GM12878 (cell line): ENCODE results near the gene MAK. TPM values are rescaled to one million over a fixed set of nuclear protein-coding genes. Genes with fewer than 3 reads are reported as not detected.

Source experiments
- ATAC-seq: fragments of 200-7000 bp; cut with Tn5 transposase; 3 replicates; pipeline ENCODE4 v1.9.1; 2020; ENCODE audit warnings: mild to moderate bottlenecking, moderate library complexity
- BruUV-seq: library from RNA; stranded (reverse); fragments of 400-500 nt; replicated peaks from 2 replicates; lab custom pipeline; 2021; lab: Mats Ljungman, UMichigan
- CTCF ChIA-PET: fragments of 300-600 bp; sonication (Branson Sonifier 250); formaldehyde crosslinking; extraction: SDS; loops from one replicate; lab custom pipeline; 2021; ENCODE audit warnings: inconsistent platforms; lab: Yijun Ruan, JAX
- POLR2A ChIA-PET: fragments of 350-600 bp; formaldehyde crosslinking; extraction: SDS; loops from one replicate; lab custom pipeline; 2021; ENCODE audit warnings: inconsistent platforms; lab: Charles Lee
- RAD21 ChIA-PET: fragments of 300-600 bp; sonication (Branson Sonifier 250); formaldehyde crosslinking; loops from one replicate; lab custom pipeline; 2023; ENCODE audit warnings: antibody characterized with exemption; ENCODE audit not compliant: unreplicated experiment; lab: Charles Lee
- SMC1A ChIA-PET: fragments of 300-600 bp; sonication (Branson Sonifier 250); formaldehyde crosslinking; loops from one replicate; lab custom pipeline; 2023; ENCODE audit not compliant: unreplicated experiment, uncharacterized antibody; lab: Charles Lee
- DNase-seq: peaks from one replicate; pipeline ENCODE4 v3.0.0-alpha.2; 2011; ENCODE audit warnings: low read depth, low spot score
- FAIRE-seq: peaks from 3 replicates; lab custom pipeline; 2011; peaks lifted over from hg19 to GRCh38; lab: Jason Lieb, UNC
- H2AFZ ChIP-seq: 2 replicates; pipeline ENCODE4 v1.6.0; 2011; ENCODE audit warnings: low read depth, low read length, control low read depth; ENCODE audit not compliant: control insufficient read depth
- H3K27ac ChIP-seq: 2 replicates; pipeline ENCODE4 v1.5.1; 2011; ENCODE audit warnings: control low read depth; ENCODE audit not compliant: control insufficient read depth, insufficient read depth
- H3K27me3 ChIP-seq, 2 experiments: replicated peaks in 1 of 2; 2 replicates each; pipeline versions ENCODE4 v1.6.0 to v1.6.1; 2011; ENCODE audit warnings: low read length in 1 of 2; ENCODE audit not compliant: control insufficient read depth in 2 of 2, insufficient read depth in 2 of 2
- H3K36me3 ChIP-seq, 2 experiments: 2 replicates each; pipeline ENCODE4 v1.5.1; 2011; ENCODE audit warnings: low read length in 1 of 2; ENCODE audit not compliant: control insufficient read depth in 2 of 2, insufficient read depth in 2 of 2
- H3K4me1 ChIP-seq: 2 replicates; pipeline ENCODE4 v1.6.1; 2011; ENCODE audit warnings: mild to moderate bottlenecking, low read length, moderate library complexity, mixed read lengths; ENCODE audit not compliant: control insufficient read depth, insufficient read depth
- H3K4me2 ChIP-seq: 2 replicates; pipeline ENCODE4 v1.6.0; 2011; ENCODE audit warnings: control low read depth; ENCODE audit not compliant: control insufficient read depth, insufficient read depth
- H3K4me3 ChIP-seq: fragments of 200-600 bp; sonication (generic); 2 replicates; pipeline ENCODE4 v1.5.1; 2016
- H3K79me2 ChIP-seq: 2 replicates; pipeline ENCODE4 v1.6.0; 2011; ENCODE audit warnings: low read length; ENCODE audit not compliant: control insufficient read depth, insufficient read depth
- H3K9ac ChIP-seq: 2 replicates; pipeline ENCODE4 v1.8.0; 2011; ENCODE audit warnings: low read length, control low read depth, mixed read lengths; ENCODE audit not compliant: control insufficient read depth, insufficient read depth
- H3K9me3 ChIP-seq: replicated peaks from 3 replicates; pipeline ENCODE4 v1.5.1; 2011; ENCODE audit warnings: mild to moderate bottlenecking, low read length; ENCODE audit not compliant: control insufficient read depth, insufficient read depth
- H4K20me1 ChIP-seq: 2 replicates; pipeline ENCODE4 v1.6.0; 2011; ENCODE audit not compliant: control insufficient read depth, insufficient read depth
- ATF2 ChIP-seq: IDR thresholded peaks from 2 replicates; pipeline ENCODE4 v1.6.1; 2012; ENCODE audit warnings: low read length, inconsistent platforms
- BCLAF1 ChIP-seq: fragments of 450-650 bp; IDR thresholded peaks from 2 replicates; pipeline ENCODE4 v1.6.1; 2017; ENCODE audit warnings: antibody characterized with exemption, mild to moderate bottlenecking, moderate library complexity
- E4F1 ChIP-seq: fragments of 450-650 bp; IDR thresholded peaks from 2 replicates; pipeline ENCODE4 v1.6.1; 2018; ENCODE audit warnings: borderline replicate concordance, mild to moderate bottlenecking; ENCODE audit not compliant: partially characterized antibody
- GABPA ChIP-seq: IDR thresholded peaks from 2 replicates; pipeline ENCODE4 v1.6.1; 2014; ENCODE audit warnings: antibody characterized with exemption, low read depth, mild to moderate bottlenecking, inconsistent platforms
- MAX ChIP-seq: IDR thresholded peaks from 2 replicates; pipeline ENCODE4 v1.6.1; 2012; ENCODE audit warnings: low read depth, low read length, improper control_type of control experiment
- NRF1 ChIP-seq: conservative IDR thresholded peaks from 2 replicates; pipeline ENCODE4 v1.6.1; 2011; ENCODE audit warnings: mild to moderate bottlenecking, low read depth, low read length, improper control_type of control experiment
- PML ChIP-seq: IDR thresholded peaks from 2 replicates; pipeline ENCODE4 v1.6.1; 2012; ENCODE audit warnings: low read length, inconsistent platforms
- SIX5 ChIP-seq: IDR thresholded peaks from 2 replicates; pipeline ENCODE4 v1.6.1; 2011; ENCODE audit warnings: mild to moderate bottlenecking, low read depth, low read length, moderate library complexity; ENCODE audit not compliant: severe bottlenecking
- SPI1 ChIP-seq: IDR thresholded peaks from 2 replicates; pipeline ENCODE4 v1.6.1; 2011; ENCODE audit warnings: low read depth, mild to moderate bottlenecking, low read length, moderate library complexity, borderline replicate concordance; ENCODE audit not compliant: insufficient read depth
- SUZ12 ChIP-seq: fragments of 200-600 bp; sonication (generic); IDR thresholded peaks from one replicate; pipeline ENCODE4 v1.6.1; 2018; ENCODE audit warnings: antibody characterized with exemption, mild to moderate bottlenecking; ENCODE audit not compliant: unreplicated experiment
- TAF1 ChIP-seq: IDR thresholded peaks from 2 replicates; pipeline ENCODE4 v1.6.1; 2011; ENCODE audit warnings: mild to moderate bottlenecking, low read depth, low read length, borderline replicate concordance
- ZBED1 ChIP-seq: IDR thresholded peaks from 2 replicates; pipeline ENCODE4 v1.6.1; 2016; ENCODE audit warnings: borderline replicate concordance
- ZSCAN29 ChIP-seq: fragments of 450-650 bp; IDR thresholded peaks from 2 replicates; pipeline ENCODE4 v1.6.1; 2017; ENCODE audit warnings: mild to moderate bottlenecking, moderate library complexity
- WGBS: methylation state at CpG from one replicate; pipeline ENCODE4 v1.1.6; 2016; ENCODE audit warnings: low lambda C conversion rate; ENCODE audit not compliant: insufficient replicate concordance, insufficient coverage; ENCODE audit errors: missing lambda C conversion rate; 5-methylcytosine and 5-hydroxymethylcytosine counted together
- in situ Hi-C: fragments of 300-500 bp; cut with MboI; formaldehyde crosslinking; loops from 9 replicates; pipeline ENCODE4 v1.14.3; 2018; ENCODE audit warnings: mixed read lengths
- intact Hi-C: fragments of 100-400 bp; cut with micrococcal nuclease; formaldehyde crosslinking; loops from one replicate; pipeline ENCODE4 v1.14.2; 2022; ENCODE audit not compliant: unreplicated experiment
- polyA plus RNA-seq, 11 experiments: library from polyadenylated mRNA; depleted of rRNA in 4 of 11; unstranded in 6 of 11; stranded (reverse) in 5 of 11; fragments of >200 nt; fragmentation: Nextera tagmentation in 4 of 11; fragmentation: Illumina TruSeq in 1 of 11; extraction: Ambion mirVana in 4 of 11; extraction: Trizol in 1 of 11; gene quantifications; 1 replicate in 1 of 11; 2 replicates in 10 of 11; pipeline versions ENCODE4 v1.2.1 to v1.2.3, GENCODE V29; 2011 to 2016; ENCODE audit warnings: inconsistent platforms in 2 of 11, missing spikeins in 2 of 11, low read depth in 1 of 11
- total RNA-seq, 4 experiments: library from RNA; depleted of rRNA in 3 of 4; stranded (reverse); fragments of >200 nt in 3 of 4; fragmentation: Illumina TruSeq in 1 of 4; extraction: Trizol in 1 of 4; gene quantifications; 2 replicates each; pipeline versions ENCODE4 v1.2.1 to v1.2.3, GENCODE V29; 2013 to 2021
- TF ChIP-seq, protein P1 (sequence below): fragments of 450-650 bp; conservative IDR thresholded peaks from 2 replicates; pipeline ENCODE4 v1.6.1; 2017; ENCODE audit warnings: mild to moderate bottlenecking, moderate library complexity

The MAK gene
- total and polyA plus RNA-seq, 10 of the 15 experiments (the other 5 are each of a cell fraction or from before 2014, with no cell fraction given): 0.01 to 0.90 (median 0.13) TPM; not detected in 1

- no peak overlapping the region for H3K9ac ChIP-seq
- no peak for DNase-seq
- POLR2A ChIA-PET: no interaction called here
- FAIRE-seq: no peak
- SMC1A ChIA-PET: no interaction called here
- H4K20me1 ChIP-seq: no peaks in the 10 kb centered on the region
- no peak overlapping the region for H3K27ac ChIP-seq
- in situ Hi-C loops: no loop called here
- H2AFZ ChIP-seq: no peak overlapping the region
- H3K27me3 ChIP-seq: no peaks in the 10 kb centered on the region
- WGBS: 91% methylated on average over 12 of the region's 12 CpGs
- peaks cover 0 to 3% of the 10 kb centered on the region in 2 experiments; a peak in 1 of 4 replicates for H3K36me3 ChIP-seq
- CTCF ChIA-PET: interaction anchor here (2.8 kb wide), 1 partner anchor 13 kb away, joined by 9 read pairs; no protein-coding TSS in a partner anchor
- no peak overlapping the region for H3K4me3 ChIP-seq
- no peak overlapping the region for H3K4me2 ChIP-seq
- H3K4me1 ChIP-seq: no peaks in the 10 kb centered on the region
- RAD21 ChIA-PET: no interaction called here
- ATAC-seq: no peak
- intact Hi-C loops: no loop called here
- no peaks in the 10 kb centered on the region for H3K79me2 ChIP-seq
- no peaks in the 10 kb centered on the region for H3K9me3 ChIP-seq
- BruUV-seq: no TSS peak
- no peak for TF ChIP-seq PML
- TF ChIP-seq ZSCAN29: no peak
- no peak for TF ChIP-seq SPI1
- no peak for TF ChIP-seq GABPA
- TF ChIP-seq ATF2: no peak
- no peak for TF ChIP-seq E4F1
- no peak for TF ChIP-seq SUZ12
- TF ChIP-seq TAF1: no peak
- TF ChIP-seq, protein P1, sequence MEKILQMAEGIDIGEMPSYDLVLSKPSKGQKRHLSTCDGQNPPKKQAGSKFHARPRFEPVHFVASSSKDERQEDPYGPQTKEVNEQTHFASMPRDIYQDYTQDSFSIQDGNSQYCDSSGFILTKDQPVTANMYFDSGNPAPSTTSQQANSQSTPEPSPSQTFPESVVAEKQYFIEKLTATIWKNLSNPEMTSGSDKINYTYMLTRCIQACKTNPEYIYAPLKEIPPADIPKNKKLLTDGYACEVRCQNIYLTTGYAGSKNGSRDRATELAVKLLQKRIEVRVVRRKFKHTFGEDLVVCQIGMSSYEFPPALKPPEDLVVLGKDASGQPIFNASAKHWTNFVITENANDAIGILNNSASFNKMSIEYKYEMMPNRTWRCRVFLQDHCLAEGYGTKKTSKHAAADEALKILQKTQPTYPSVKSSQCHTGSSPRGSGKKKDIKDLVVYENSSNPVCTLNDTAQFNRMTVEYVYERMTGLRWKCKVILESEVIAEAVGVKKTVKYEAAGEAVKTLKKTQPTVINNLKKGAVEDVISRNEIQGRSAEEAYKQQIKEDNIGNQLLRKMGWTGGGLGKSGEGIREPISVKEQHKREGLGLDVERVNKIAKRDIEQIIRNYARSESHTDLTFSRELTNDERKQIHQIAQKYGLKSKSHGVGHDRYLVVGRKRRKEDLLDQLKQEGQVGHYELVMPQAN: no peak
- no peak for TF ChIP-seq MAX
- TF ChIP-seq NRF1: no peak
- no peak for TF ChIP-seq BCLAF1
- no peak for TF ChIP-seq SIX5
- no peak for TF ChIP-seq ZBED1
These were observed 66.9 kb downstream of the MAK start for GRCh38 chr6:10771371-10771894.
